ENCODE results near the gene DGCR8. TPM values are rescaled to one million over a fixed set of nuclear protein-coding genes. Genes with fewer than 3 reads are reported as not detected.
"Not testable (repeated sequence)": the region's sequence is repeated elsewhere in the genome, so short reads cannot be mapped to it uniquely, and the experiment has no call there.

DGCR8 gene
- polyA plus RNA-seq, 3 donors, result 40.5 to 42.3 (median 42.0) TPM

DNA sequence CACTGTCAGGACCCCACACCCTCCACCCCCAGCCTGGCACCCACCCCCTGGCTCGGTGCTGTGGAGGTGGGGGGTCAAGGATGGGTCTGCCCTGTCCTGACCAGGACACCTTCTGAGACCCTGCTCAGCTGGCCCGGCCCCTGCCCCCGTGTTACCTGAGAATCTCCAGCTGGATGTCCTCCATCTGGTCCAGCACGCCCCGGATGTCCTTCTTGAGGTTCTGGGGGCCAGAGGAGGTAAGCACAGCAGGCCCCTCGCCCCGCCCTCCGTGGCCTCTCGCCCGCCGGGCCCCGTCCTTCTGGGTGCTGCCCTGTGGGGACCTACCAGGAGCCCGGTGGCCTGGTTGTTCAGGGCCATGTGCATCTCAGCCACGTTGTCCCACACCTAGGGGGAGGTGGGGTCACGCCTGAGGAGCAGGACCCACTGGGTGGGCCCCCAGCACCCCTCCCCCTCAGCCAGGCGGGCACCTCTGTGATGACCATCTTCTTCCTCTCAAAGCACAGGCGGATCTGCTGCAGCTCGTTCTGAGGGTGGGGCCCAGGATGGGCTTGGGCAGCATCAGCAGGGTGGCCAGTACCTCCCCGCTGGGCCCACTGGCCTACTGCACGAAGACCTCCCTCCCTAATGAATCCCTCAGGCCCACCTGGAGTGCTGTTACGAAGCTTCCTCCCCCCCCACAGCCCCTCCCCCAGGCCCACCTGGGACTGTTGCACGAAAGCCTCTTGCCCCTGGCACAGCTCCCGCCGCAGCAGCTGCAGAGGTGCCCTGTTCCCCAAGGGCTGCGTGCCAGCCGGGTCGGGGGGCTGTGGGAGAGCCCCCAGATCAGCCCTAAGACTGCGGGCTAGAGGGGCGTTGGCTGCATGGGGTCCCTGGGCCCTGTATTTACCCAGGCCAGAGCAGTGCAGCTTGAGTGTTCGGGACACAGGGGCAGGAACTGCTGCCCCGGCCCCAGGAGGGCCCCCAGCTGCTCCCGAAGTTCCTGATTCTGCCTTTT is 69.5 kb downstream of the DGCR8 start:
- DNase-seq (ENCODE audit: low read depth in 3 of 3, low spot score in 2 of 3), result no peak

DNA sequence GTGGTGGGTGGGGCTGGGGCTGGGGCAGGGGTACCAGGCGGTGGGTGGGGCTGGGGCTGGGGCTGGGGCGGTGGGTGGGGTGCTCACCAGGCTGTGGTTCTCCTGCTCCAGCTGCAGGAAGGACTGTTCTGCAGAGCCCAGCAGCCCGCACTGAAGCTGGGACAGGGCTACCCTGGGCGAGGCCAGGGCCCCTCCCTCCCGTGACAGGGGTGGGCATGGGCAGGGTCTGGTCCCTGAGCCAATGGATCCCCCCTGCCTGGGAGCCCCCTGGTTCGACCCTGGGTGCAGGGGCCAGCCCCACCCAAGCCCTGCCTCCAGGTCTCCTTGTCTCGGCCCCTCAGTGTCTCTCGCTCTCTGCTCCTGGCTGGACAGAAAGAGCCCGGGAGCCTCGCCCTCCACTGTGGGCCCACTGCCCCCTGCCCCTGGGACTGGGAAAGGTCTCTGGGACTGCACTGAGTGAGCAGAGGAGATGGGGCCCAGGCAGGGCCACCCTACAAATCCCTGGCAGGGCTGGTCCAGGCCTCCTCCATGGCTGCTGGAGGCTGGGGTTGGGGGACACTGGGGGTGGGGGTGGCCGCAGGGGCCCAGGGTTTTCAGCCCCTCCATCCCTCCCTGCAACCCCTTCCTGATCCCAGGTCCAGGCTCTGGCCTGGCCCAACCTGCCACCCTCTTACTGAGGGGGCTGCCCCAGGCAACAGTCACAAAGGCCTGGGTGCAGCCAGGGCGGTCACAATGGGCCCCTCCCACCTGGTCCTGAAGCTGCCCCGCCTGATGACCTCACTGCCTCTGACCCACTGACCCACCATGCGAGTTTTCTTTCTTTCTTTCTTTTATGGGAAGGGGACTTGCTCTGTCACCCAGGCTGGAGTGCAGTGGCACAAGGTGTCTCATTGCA is 70.6 kb downstream of the DGCR8 start, which contains the start of gene CCDC188:
CCDC188 (minus strand) TSS at position 675 of the 895 bp plus-strand sequence; CDS start at position 606, 69 bp downstream.
- no peak for DNase-seq (ENCODE audit: low read depth in 3 of 3, low spot score in 2 of 3)

DNA sequence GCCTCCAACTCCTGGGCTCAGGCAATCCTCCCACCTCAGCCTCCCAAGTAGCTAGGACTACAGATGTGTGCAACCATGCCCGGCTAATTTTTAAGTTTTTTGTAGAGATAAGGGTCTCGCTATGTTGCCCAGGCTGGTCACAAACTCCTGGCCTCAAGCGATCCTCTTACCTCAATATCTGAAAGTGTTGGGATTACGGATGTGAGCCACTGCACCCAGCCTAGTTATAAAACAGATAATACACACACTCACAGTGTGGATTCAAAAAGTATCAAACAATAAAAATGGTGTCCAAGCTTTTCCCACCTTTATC is 71.2 kb downstream of the DGCR8 start:
- no peak for DNase-seq (ENCODE audit: low read depth in 3 of 3, low spot score in 2 of 3)

DNA sequence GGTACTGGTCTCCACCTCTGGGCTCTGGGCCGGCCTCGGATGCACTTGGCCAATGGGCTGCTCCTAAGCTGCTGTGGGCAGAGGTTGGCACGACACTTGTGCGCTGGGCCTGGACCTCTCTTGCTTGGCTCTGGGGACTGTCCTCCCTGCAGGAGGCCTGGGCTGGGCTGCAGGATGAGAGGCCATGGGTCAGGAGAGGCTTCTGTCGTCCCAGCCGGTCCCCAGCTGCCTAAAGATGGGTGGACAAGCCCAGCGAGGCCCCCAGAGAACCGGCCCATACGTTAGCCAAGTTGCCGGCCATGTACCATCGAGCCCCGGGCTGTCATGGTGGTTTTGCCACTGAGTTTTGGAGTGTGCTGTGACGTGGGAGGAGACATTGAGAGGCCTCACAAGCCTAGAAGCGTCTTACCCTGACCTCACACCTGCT is 72.4 kb downstream of the DGCR8 start:
- no peak for DNase-seq (ENCODE audit: low read depth in 3 of 3, low spot score in 2 of 3)

DNA sequence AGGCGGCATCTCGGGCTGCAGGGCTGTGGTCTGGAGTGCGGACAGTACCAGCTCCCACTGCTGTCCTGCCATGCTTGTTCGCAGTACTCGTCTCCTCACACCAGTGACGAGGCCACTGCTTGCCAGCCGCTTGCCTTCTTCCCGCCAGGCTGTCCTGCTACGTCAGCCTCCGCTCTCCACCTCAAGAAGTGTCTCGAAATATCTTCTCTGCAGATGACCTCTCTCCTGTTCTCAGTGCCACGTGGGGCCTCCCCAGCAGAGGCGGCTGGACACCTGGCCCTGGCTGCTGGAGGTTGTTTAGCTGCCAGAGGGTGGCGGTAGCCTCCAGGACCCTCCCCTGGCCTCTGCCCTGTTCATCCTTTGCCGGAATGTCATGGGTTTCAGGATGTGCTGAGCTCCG is 73.9 kb downstream of the DGCR8 start:
- no peak for DNase-seq (ENCODE audit: low read depth in 3 of 3, low spot score in 2 of 3)

DNA sequence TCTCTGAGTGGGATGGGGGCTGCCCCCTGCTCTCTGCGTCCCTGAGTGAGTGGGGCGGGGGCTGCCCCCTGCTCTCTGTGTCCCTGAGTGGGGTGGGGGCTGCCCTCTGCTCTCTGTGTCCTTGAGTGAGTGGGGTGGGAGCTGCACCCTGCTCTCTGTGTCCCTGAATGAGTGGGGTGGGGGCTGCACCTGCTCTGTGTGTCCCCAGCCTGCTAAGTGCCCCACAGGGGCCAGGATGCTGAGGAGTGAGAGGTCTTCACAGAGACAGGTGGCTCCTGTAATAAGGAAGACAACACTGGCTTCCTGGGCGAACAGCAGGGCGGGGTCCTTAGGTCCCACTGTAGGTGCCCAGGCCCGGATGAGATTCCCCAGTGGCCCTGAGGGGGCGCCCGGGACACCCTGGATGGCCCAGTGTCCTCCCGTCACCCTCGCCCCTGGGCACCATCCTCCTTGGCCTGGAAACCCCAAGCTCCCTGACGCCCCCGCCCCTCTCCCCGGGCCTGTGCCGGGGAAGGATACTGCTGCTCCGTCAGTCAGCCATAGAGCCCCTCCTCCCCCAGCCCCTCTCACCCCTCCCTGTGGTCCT is 74.7 kb downstream of the DGCR8 start:
- DNase-seq (ENCODE audit: low read depth in 3 of 3, low spot score in 2 of 3), result no peak

DNA sequence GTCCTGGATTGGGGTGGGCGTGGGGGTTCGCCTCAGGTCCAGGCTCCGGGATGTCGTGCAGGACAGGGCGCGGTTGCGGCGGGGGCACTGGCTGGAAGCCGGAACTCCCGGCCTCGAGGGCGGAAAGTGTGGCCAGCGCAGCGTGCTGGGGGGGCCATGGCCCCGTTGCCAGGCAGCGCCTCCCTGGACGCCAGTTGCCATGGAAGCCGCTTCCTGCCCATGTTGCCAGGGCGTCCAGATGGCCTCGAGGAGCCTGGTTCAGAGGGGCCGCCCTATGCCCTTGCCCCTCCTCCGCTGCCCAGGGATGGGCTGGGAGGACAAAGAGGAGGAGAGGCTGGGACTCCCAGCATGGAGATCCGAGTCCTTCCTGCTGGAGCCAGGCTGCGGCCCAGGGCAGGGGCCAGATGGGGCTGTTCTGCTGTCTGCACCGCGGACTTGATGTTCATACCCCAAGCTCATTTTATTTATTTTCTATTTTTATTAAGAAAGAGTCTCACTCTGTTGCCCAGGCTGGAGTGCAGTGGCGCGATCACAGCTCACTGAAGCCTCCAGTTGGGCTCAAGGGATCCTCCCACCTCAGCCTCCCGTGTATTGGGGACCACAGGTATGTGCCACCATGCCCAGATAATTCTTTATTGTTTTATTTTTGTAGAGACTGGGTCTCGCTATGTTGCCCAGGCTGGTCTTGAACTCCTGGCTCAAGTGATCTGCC is 75.4 kb downstream of the DGCR8 start:
- DNase-seq (ENCODE audit: low read depth in 3 of 3, low spot score in 2 of 3), result no peak

DNA sequence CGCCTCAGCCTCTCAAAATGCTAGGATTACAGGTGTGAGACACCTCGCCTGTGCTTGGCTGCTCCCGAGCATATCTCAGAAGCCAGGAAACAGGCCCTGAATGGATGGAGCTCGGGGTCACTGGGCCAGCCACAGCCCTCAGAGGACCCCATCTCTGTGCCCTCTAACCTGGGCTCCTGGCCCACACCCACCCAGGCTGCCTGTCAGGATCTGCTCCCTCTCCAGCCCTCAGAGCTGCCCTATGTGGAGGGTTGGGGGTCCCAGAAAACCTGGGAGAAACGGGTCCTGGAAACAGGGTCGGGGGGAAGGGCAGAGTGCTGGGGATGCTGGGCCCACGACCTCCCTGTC is 76.0 kb downstream of the DGCR8 start:
- DNase-seq (ENCODE audit: low read depth in 3 of 3, low spot score in 2 of 3), result no peak

DNA sequence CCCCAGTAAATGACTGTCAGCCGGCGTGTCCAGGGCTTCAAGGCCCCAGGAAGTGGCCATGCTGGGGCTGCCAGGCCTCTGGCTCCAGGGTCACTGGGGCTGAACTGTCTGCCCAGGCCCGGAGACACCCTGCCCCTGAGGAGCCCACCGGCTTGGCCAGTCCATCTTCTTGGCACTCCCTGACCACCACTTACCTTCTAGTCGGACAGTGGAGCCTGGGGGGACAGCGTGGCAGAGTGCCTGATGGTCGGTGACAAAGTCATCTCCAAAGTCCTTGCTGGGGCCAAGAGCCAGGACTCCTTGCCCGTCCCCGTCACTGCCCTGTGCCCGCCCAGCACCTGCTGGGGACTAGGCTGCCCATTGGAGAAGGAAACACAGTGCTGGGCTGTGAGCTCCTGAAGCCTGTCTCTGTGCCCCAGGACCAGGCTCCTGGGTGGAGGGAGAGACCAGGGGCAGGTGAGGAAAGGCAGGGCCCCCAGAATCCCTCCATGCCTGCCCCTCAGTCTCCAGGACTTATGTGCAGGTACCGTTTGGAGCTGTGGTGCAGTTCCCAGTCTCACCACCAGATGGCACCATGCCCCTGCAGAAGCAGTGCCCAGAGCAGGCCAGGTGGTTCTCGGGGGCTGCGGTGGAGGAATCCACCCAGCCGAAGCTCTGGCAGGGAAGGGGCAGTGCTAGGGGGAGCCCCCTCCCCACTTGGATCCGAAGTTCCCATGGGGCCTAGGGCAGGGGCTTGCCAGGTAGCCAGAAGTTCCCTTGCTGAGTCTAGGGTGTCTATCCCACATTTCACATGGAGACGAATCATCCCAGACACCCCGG is 76.8 kb downstream of the DGCR8 start:
- peak; percentile 50 to 74 (median 61) for DNase-seq (ENCODE audit: low read depth in 3 of 3, low spot score in 2 of 3)

DNA sequence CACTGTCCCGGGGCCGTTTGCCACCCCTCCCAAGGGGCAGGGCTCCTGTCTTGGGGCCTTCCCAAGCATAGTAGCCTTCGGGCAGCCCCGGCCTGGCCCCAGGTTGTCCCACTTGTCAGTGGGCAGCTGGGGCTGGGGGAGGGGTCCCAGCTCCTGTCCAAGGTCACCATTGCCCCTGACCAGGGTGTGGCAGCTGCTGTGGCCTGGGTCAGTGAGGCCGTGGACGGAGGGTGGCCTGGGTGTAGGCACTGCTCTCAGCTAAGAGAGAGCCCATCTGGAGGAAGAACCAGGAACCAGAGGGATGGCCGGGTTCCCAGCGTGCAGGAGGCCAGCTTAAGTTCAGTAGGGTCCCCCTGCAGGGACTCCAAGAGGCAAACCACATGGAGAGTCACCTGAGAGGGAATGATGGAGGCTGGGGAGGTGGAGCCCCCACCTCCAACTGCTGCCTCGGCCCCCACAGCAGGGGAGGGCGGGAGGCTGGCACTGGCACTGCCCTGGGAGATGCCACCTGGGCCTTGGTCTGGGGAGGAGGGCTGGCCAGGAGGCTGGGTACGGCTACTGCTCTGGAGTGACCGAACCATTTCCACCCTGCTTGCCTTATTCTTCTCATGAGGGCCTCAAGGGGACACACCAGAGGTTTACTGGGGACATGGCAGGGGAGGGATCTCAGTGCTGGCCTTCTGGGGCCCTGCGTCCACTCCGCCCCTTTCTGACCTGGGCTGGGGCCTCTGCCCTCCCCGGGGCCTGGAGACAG is 77.6 kb downstream of the DGCR8 start:
- DNase-seq (ENCODE audit: low read depth in 3 of 3, low spot score in 2 of 3), result no peak

DNA sequence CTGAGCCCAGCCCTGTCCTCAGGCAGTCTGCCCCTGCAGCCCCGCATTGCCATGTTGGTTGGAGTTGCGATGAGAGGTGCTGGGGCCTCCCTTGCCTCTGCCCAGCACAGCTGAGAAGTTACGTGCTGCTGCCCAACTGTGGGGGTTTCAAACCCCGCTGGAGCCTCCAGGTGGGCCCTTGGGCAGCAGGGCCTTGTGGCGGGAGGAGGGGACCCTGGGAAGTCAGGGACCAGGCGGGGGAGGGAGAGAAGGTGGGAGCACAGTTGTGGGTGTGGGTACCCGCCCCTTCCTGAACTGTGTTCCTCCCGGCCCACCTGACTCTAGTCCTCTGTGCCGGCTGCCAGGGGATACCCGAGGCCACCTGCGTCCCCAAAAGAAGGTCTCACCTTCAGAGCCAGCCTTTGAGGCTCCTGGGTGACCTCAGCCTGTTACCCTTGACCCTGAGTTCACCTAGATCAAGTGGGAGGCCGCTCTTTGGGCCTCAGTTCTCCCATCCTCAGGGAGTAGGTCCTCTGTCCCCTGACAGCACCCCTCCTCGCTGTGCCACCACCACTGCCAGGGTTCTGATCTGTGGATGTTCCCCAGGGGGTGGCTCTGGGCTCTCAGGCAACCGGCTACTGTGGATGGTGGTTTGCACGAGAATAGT is 78.5 kb downstream of the DGCR8 start:
- no peak for DNase-seq (ENCODE audit: low read depth in 3 of 3, low spot score in 2 of 3)

DNA sequence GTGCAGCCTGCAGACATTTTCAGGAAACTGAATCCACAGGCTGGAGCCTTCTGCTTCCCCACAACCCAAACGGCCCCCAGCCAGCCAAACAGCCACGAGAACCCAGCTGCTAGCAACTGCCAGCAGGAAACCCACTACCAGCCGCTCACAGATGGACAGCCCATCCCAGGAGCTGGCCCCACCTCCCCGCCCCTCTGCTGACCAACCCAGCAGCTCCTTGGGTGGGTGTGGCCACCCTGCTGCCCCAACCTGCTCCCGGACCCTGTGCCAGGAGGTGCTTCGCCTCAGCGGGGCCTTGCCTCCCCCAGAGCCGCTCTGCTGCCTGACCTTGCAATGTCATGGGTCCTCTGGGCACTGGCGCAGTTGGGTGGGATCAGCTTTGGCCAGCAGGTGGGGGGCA is 79.0 kb downstream of the DGCR8 start:
- DNase-seq (ENCODE audit: low read depth in 3 of 3, low spot score in 2 of 3), result no peak

DNA sequence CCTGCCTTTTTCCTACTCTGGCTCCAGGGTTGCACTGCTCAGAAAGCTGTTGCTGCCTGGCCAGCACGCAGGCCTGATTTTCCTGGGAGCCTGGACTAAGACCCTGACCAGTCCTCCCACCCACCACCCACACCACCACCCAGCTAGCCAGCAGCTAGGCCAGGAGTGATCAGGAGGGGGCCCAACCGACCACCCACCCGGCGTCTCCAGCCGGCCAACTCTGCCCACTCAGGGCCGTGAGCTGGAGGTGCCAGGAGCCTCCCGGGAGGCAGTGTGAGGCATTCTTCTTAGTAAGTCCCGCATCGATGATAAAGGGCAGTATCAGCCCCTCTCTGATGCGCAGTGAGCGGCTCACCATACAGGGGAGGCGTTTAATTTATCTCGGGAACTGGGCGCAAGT is 79.5 kb downstream of the DGCR8 start:
- not testable (repeated sequence) for DNase-seq (ENCODE audit: low read depth in 3 of 3, low spot score in 2 of 3)

DNA sequence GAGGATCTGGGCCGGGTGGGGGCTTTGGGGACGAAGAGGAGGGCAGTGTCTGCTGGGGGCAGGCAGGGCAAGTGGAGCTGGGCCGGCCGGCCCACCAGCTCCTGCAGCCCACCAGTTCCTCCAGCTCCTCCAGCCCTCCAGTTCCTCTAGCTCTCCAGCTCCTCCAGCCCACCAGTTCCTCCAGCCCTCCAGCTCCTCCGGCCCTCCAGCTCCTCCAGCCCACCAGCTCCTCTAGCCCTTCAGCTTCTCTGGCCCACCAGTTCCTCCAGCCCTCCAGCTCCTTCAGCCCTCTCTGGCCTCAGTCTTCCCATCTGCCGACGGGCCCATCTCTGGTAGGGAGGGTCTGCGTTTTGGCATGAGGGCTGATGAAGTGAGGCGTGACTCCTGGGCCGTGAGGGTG is 80.0 kb downstream of the DGCR8 start:
- no peak for DNase-seq (ENCODE audit: low read depth in 3 of 3, low spot score in 2 of 3)
